Testis (tissue), 2 donors: ENCODE data around the gene CILP2.

Experiments used
- POLR2A ChIP-seq: fragments of 450-650 bp; IDR thresholded peaks from one replicate; pipeline ENCODE4 v1.6.1; 2017; ENCODE audit warnings: antibody characterized with exemption, mild to moderate bottlenecking, moderate library complexity
- TF ChIP-seq, protein P1 (sequence below), 3 experiments: fragments of 450-650 bp in 2 of 3; fragments of 200-600 bp in 1 of 3; sonication (generic) in 1 of 3; IDR thresholded peaks; one replicate each; pipeline ENCODE4 v1.5.1; 2016 to 2019; ENCODE audit warnings: antibody characterized with exemption in 3 of 3, mild to moderate bottlenecking in 2 of 3, moderate library complexity in 1 of 3

DNA sequence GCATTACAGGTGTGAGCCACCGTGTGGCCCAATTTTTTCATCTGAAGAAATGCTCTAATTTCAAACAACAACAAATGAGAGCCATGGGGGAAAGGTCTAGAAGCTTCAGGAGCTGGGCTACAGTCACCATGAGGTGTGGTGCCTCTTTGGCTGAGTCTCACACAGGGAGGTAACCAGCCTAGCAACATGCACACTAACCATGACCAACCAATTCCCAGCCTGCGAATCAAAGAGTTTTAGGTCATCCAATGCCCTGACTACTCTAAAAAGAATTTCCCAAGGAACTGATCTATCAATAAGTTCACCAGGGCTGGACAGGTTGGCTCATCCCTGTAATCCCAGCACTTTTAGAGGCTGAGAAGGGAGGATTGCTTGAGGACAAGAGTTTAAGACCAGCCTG is 50.5 kb downstream of the CILP2 start:
- TF ChIP-seq POLR2A: no peak
- TF ChIP-seq, protein P1, sequence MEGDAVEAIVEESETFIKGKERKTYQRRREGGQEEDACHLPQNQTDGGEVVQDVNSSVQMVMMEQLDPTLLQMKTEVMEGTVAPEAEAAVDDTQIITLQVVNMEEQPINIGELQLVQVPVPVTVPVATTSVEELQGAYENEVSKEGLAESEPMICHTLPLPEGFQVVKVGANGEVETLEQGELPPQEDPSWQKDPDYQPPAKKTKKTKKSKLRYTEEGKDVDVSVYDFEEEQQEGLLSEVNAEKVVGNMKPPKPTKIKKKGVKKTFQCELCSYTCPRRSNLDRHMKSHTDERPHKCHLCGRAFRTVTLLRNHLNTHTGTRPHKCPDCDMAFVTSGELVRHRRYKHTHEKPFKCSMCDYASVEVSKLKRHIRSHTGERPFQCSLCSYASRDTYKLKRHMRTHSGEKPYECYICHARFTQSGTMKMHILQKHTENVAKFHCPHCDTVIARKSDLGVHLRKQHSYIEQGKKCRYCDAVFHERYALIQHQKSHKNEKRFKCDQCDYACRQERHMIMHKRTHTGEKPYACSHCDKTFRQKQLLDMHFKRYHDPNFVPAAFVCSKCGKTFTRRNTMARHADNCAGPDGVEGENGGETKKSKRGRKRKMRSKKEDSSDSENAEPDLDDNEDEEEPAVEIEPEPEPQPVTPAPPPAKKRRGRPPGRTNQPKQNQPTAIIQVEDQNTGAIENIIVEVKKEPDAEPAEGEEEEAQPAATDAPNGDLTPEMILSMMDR (IDR thresholded peaks at IDR 0.05): no peak
